Cardiac fibroblast (primary cell): ENCODE measurements around the gene CDK10.
"Not testable (repeated sequence)": the region's sequence is repeated elsewhere in the genome, so short reads cannot be mapped to it uniquely, and the experiment has no call there.

Experiments
- DNase-seq, 2 donors: peaks; one replicate each; pipeline versions ENCODE4 v3.0.0 to v3.0.0-alpha.2; 2010; ENCODE audit warnings: low read depth in 2 of 2
- H3K4me3 ChIP-seq, 2 donors: replicated peaks in 1 of 2; 1 replicate in 1 of 2; 2 replicates in 1 of 2; pipeline ENCODE4 v1.5.1; 2011; ENCODE audit warnings: low read depth in 2 of 2, low read length in 2 of 2, mild to moderate bottlenecking in 2 of 2, moderate library complexity in 1 of 2
- TF ChIP-seq, protein P1 (sequence below): IDR thresholded peaks from one replicate; pipeline ENCODE4 v1.5.1; 2011; ENCODE audit warnings: low read depth, mild to moderate bottlenecking, low read length, inconsistent platforms

Gene CDK10

GRCh38 chr16:89667000-89667399 lies 19.5 kb upstream of the CDK10 start:
- TF ChIP-seq, protein P1, sequence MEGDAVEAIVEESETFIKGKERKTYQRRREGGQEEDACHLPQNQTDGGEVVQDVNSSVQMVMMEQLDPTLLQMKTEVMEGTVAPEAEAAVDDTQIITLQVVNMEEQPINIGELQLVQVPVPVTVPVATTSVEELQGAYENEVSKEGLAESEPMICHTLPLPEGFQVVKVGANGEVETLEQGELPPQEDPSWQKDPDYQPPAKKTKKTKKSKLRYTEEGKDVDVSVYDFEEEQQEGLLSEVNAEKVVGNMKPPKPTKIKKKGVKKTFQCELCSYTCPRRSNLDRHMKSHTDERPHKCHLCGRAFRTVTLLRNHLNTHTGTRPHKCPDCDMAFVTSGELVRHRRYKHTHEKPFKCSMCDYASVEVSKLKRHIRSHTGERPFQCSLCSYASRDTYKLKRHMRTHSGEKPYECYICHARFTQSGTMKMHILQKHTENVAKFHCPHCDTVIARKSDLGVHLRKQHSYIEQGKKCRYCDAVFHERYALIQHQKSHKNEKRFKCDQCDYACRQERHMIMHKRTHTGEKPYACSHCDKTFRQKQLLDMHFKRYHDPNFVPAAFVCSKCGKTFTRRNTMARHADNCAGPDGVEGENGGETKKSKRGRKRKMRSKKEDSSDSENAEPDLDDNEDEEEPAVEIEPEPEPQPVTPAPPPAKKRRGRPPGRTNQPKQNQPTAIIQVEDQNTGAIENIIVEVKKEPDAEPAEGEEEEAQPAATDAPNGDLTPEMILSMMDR: peak; percentile 60
- peak; percentile 61 to 64 for DNase-seq
- not testable (repeated sequence) for H3K4me3 ChIP-seq

DNA sequence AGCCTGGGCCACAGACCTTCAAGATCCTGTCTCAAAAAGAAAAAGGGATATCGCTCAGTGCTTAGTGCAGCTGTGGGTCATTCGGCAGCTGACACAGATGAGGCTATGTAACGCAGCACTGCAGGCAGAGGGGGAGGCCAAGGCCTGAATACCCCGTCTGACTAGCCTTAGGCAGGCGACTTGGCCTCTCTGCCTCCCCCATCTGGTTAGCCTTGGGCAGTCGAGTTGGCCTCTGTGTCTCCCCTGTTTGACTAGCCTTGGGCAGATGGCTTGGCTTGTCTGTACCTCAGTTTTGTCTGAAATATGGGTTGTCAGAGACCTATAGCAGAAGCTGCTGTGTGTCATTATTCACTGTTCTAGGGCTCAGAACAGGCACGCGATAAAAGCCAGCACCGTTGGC lies 18.9 kb upstream of the CDK10 start:
- DNase-seq: no peak
- no peak overlapping the region for H3K4me3 ChIP-seq
- TF ChIP-seq, protein P1: no peak

DNA sequence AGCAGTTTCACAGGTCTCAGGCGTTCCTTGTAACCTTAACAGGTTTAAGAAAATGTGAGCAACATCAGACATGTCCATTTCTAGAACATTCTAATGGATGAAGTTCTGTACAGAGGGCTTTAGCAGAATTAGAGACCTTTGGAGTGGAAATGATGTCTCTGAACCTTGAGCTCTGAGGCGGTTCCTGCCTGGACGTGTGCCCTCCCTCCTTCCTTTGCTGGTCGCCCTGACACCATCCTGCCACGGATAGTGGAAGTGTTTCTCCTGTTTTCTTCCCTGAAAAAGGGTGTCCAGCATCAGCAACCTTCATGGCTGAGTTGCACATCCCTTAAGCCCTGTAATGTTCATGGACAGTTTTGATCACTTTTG lies 17.7 kb upstream of the CDK10 start:
- TF ChIP-seq, protein P1: no peak
- H3K4me3 ChIP-seq: no peak overlapping the region
- no peak for DNase-seq

GRCh38 chr16:89669755-89670154 lies 16.7 kb upstream of the CDK10 start:
- no peak overlapping the region for H3K4me3 ChIP-seq
- TF ChIP-seq, protein P1: no peak
- no peak for DNase-seq

- TF ChIP-seq, protein P1: no peak
- H3K4me3 ChIP-seq: no peak overlapping the region
- DNase-seq: peak; percentile 39 to 48
These were observed 15.7 kb upstream of the CDK10 start for GRCh38 chr16:89670496-89671431.

DNA sequence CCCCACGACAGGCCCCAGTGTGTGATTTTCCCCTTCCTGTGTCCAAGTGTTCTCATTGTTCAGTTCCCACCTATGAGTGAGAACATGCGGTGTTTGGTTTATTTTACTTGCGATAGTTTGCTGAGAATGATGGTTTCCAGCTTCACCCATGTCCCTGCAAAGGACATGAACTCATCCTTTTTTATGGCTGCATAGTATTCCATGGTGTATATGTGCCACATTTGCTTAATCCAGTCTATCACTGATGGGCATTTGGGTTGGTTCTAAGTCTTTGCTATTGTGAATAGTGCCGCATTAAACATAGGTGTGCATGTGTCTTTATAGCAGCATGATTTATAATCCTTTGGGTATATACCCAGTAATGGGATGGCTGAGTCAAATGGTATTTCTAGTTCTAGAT lies 14.9 kb upstream of the CDK10 start:
- DNase-seq, H3K4me3 ChIP-seq: not testable (repeated sequence)

DNA sequence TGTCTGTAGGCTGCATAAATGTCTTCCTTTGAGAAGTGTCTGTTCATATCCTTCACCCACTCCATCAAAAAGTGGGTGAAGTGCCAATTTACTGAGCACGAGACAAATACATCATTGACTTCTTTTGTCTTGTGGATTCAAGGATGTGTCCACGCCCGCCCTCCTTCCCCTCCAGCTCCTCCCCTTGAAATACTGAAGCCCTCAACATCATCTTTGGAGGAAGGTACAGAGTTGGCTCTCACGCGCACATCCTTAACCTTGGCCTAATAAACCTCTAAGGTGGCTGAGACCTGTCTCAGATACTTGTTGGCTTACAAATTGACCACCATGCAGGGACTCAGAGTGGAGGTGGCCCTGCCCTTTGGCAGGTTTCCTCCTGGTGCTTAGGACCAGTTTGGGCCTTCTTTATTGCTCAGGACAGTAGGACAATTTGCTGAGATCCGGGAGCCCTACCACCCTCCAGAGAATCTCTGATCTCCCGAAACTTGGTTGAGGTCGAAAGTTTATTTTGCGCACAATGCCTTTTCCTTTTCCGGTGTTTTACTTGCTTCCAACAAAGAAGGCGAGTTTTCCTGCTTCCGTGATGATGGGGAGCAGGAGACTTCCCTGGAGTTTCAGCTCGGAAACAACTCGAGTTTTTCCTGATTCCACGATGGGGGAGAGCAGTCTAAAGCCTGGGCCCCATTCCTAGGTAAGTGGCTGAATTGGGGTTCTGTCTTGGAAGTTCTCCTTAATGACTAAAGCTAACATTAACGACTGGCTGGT lies 14.1 kb upstream of the CDK10 start:
- no peak for DNase-seq
- H3K4me3 ChIP-seq: no peak overlapping the region
- TF ChIP-seq, protein P1: no peak
